ENCODE data around the gene DBX2.
A peak's percentile ranks its signal among the peaks of the same experiment; 100 is the strongest.

DBX2 gene

DNA sequence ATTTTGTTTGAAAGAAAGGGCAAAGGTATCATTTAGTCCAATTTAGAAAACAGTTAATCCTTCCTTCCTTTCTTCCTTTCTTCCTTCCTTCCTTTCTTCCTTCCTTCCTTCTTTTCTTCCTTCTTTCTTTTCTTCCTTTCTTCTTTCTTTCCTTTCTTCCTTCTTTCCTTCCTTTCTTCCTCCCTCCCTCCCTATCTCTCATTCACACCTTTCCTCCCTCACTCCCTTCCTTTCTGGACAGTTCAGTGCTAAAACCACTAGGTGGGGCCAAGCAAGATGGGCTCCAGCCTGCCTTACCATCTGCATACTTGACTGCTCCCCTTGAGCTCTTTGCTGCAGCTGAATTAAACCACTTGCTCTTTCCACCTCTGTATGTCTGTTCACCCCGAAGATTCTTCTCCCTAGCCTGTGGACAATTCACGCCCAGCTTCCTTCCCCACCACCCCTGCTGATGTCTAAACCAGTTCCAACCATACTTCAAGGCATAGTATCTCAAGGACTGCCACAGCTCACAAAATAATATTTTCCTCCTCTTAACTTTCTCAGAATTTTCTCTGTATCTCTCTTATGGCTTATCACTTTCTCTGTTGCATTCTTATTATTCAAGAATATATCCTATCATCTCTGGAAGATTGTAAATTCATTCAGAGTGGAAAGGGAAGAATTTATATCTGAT lies 78.0 kb downstream of the DBX2 start:
- Mint-ChIP-seq H3K27me3 (no peaks in the 10 kb centered on the region), H3K36me3 (no peaks in the 10 kb centered on the region), H3K9me3 (no peaks in the 10 kb centered on the region), H3K27ac (no peak overlapping the region), H3K4me1 (no peaks in the 10 kb centered on the region), H3K4me3 (no peak overlapping the region)
- peak; percentile 57 to 71 for ATAC-seq (replicated peaks)
- no peak for DNase-seq

DNA sequence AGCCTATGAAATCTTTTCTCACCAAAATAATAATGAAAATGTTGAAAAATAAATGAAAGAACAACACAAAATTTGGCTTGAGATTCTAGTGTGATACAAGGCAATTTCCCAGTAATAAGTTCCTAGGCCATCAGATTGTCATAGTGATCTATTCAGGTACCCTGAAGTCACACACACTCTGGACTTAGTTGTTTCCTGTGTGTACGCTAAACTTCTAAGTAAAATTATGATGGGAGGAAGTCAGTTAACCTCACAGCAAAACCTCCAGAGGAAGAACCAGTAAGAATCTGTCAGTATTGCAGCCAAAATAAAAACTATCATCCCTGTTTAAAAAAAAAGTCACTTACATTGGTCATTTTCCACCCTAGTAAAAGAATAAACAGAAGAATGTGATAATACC lies 81.9 kb downstream of the DBX2 start:
- H3K27me3 Mint-ChIP-seq: no peaks in the 10 kb centered on the region
- no peak overlapping the region for H3K27ac Mint-ChIP-seq
- no peak for ATAC-seq (replicated peaks)

More for the DNA sequence above, 81.9 kb downstream of the DBX2 start:
- H3K4me1 Mint-ChIP-seq: no peaks in the 10 kb centered on the region
- peaks cover 4 to 15% of the 10 kb centered on the region in 2 donors for H3K9me3 Mint-ChIP-seq
- no peak for DNase-seq
- no peak overlapping the region for H3K4me3 Mint-ChIP-seq
- peaks cover 0 to 3% of the 10 kb centered on the region in 2 donors for H3K36me3 Mint-ChIP-seq

Measured in stimulated activated naive B cell treated with anti-CD40 and anti-IgM and Interleukin-4, amounts not matched to agents 10 μg/mL and 1 μg/mL and 100 μg/mL, for 72 hours (primary cell).